ENCODE measurements around the gene NEDD9.
A peak's percentile ranks its signal among the peaks of the same experiment; 100 is the strongest.

Gene NEDD9

DNA sequence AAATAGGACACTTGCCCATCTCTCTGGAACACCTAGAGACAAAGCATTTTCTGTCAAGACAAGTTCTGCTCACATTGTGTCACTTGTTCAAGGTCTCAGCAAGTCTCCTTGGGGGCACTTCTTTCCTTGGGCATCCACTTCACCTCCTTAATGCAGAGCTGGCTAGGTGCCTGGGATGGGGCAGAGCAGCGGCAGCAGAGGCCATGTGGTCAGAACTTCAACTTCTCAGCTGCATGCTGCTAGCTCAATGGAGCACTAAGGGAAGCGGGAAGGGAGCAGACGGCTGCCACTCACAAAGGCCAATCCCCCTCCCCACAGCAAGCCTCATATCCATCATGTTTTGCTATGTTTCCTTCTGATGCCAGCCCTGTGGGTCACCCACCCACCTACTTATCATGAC is 31.5 kb downstream of the NEDD9 start:
- DNase-seq (ENCODE audit: low spot score): no peak

DNA sequence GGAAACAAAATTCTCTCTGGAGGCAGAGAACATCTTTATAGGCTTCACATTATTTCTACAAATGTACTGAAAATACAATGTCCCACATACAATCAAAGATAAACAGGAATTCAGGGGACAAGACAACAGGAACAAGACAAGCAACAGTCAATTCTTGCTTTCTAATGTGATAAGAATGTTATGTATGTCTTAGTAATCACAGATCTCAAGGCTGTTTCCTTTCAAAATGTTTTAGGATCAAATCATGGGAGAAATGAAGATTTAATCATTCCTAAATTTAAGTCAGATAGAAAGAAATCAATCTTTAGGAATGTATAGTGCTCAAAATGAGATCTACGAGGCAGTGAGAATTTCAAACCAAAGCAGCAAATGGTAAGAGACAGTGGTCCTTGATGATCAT is 32.1 kb downstream of the NEDD9 start:
- DNase-seq (ENCODE audit: low spot score): peak; percentile 40

DNA sequence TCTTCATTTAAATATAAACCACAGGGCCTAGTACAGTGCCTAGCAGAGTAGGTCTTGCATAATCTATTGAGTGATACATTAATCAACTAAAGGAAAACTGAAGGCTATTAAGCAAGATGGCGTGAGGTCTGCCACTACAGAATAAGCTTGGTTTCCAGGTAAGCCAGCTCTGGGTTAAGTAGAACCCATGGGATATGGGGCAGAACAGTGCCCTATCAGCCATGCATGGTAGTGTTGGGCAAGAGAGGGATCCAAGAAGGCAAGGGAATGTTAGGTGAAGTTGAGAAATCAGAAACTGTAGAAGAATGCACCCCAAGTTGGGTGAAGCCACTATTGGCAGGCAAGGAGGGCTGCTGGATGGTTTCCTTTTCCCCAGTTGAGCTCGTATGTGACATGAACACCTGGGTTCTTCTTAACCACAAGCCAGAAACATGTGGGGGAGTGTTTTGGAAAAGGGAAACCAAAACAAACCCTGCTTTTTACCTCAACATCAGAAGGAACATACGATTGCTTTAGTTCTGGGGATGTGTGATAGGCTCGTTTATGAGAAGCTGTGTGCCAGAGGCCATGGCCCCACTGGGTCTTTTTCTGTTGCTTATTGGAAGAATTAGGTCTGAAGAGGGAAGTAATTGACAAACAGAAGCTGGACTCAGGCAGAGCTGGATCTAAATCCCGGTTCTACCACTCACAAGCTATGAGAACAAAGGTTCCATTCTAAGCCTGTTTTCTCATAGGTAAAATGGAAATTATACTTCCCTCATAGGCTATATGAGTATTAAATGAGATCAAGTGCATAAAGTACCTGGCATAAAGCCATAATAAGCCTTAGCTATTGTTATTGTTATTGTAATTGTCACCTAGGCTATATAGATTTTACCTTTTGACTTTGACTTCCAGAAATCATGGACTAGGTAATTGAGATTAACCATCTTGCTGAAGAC is 33.5 kb downstream of the NEDD9 start:
- no peak for DNase-seq (ENCODE audit: low spot score)

DNA sequence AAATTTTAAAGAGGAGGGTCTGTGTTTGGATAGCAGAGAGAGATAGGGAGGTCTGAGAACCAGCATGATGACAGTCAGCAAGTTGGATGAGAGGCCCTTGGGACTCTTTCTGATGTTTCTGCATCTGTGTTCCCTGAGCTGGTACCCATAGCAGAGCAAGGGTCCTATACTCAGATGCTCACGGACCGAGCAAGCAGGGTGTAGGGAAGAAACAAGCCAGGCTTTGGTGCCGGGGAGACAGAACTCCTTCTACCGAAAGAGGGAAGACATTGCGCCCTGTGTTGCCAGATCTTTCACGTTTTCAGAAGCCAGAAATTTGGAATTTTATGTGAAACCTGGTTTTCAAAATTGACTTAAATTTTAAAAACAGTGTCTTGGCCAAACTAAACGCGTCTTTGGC is 34.6 kb downstream of the NEDD9 start:
- DNase-seq (ENCODE audit: low spot score): no peak

DNA sequence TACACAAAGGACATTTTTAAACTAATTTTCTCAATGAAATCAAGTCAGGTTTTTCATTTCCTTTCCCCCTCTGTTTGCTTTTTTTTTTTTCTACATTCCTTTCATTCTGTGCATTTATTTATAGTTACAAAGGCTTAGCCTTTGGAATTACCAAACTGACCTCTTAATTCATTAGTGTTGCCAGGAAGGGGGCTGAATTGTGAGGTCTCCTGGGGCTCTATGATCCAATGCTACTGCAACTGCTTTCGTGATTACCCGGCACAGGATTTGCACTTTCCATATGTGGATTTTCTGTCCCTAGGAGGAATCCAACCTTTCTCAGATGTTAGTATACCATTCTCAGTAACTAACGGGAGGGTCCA is 35.3 kb downstream of the NEDD9 start:
- DNase-seq (ENCODE audit: low spot score): peak; percentile 32

DNA sequence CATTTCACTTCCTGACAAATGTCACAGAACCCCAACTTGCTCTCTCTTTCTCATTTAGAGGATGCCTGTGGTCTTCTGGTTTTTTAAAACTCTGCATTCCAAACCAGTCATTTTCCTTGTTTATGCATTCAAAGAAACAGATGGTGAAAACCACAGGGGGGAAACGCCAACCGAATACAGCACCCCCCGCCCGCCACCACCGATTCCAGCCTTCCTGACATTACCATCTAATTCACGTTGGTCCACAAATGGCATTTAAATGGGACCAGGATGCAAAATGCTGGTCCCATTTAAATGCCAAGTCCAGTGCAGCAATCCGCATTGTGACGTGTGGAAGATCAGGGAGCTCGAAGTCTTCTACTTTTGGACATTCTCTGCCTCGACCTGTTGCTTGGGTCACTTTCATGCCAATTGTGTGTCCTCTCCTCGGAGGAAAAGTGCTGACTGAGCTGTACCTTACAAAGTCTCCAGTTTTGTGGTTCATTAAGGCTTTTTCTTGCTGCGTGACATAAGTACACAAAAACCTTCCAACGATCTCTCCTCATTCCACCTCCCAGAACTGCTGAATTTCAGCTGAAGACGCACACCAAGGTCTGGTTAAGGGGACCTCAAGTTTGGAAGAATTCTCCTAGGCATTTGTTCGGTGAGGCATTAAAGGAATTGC is 35.8 kb downstream of the NEDD9 start:
- DNase-seq (ENCODE audit: low spot score): peak; percentile 38

DNA sequence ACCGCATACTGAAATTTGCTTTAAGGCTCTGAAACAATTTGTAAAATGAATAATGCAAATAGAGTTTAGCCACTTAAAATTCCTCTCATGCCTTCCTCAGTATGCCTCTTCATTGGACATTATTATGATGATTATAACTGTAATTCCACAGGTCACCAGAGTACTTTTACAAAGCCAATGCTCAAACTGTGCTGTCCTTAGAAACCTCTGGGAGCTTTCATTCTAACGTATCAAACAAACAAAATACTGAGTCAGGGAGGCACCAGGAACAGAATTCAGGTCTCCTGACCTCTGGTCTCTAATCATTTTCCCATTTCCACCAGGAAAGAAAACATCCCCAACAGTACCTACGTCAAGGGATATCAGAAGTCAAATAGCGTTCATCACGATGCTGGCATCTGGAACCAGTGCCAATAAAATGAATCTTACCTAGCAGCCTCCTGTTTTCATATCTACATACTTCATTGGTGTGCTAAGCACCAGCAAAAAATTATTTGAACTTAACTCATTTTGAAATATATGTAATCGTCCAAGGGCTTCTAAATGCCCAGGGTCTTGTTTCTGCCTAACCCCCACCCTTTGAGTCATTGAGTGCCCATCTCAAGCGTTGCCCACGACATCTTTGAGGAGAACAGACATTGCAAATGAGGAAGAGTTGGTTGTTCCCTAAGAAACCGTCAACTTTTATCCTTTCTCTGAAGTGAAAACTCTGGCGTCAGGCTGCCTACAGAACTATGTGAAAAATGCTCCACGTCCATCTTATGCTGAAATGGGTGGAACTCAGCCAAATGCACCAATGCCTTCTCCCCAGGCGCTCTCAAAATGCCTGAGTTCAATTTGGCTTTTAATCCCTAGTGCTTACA is 37.9 kb downstream of the NEDD9 start:
- DNase-seq (ENCODE audit: low spot score): peak; percentile 82

DNA sequence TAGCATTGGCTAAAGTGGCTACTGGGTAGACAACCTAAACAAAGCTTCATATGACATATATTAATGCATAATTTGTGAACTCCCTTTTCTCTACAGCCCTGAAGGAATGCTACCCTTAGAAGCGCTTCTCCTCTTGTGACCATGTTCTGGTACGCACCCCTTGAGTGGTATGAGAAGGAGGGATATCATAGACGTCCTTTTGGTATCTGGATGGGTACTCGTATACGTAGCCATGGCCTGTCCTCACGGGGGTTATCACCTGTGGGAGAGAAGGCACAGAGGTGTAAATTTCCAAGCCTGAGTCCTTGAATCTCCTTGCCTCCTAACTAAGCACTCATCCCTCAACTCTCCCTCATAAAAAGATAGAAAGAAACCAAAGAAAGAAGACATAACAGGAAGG is 39.0 kb downstream of the NEDD9 start:
- DNase-seq (ENCODE audit: low spot score): no peak

DNA sequence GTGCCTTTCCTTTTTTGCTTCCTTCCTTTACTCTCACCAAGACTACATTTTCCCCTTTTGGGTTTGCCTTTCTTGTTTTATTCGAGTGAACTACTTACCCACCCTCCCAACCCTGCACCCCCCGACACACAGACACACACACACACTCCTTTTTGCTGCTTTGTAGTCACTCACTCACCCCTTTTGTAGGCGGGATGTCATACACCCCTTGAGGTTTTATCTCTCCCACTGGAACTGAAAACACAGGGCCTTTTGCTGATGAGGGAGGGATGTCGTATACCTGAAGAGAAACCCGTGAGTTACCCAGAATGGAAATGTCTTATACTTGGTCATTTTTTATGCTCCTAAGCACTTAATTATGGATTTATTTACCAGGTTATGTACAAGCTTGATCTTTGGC is 40.3 kb downstream of the NEDD9 start:
- no peak for DNase-seq (ENCODE audit: low spot score)

DNA sequence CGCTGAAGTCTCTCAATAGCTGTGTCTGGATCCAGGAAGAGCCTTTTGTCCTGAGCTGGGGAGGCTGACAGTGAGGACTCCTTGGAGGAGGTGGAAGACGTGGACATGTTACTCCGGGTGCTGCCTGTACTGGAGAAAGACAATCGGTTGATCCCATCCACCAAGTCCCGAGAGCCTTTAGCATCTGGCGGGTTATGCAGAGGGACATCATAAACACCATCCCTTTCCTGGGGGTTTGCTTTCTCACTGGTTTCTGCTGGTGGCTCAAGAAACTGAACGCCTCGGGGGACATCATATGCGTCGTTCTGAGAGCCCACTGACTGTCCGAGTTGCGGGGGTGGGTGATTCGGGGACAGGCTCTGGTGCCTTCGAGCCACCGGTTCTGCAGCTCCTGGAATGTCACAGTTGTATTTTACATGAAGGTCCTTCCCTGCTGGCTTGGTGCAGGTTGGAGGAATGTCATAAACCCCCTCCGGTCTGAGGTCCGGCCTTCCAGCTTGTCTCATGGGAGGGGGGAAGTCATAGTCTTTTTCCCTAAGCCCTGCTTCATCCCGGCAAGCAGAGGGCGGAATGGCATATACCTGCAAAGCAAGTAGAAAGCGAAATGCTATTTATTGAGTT is 41.7 kb downstream of the NEDD9 start:
- no peak for DNase-seq (ENCODE audit: low spot score)

DNA sequence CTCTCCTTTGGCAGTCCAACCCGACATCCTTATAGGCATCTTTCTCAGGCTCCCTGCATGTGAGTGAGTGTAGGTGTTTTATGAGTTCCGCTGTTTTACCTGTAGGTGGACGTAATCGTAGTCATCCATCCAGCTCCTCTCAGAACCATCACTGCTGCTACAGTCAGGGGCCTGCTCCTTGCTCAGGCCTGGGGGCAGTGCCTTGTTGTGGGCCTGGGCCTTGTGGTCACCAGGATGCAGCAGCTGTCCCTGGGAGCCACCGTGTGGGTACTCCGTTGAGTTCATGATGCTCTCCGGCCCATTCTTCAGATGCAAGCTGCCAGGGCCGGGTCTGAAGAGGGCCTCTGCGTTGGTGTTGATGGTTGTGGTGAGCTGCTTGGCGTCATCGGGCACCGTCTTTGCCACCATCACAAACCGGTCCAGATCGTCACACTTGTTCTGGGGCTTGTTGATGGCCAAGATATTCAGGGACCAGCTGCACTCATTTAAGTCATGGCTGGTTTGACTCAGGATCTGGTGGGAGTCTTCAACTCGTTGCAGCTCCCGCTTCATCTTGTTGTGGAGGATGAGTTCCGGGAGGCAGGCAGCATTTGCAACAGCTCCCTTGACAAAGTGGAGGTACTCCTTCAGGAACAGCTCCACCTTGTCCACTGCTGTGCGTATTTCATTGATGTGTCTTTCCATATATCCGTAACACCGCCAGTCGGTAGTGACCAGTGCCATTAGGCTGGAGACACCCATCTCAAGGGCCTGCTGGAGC is 42.4 kb downstream of the NEDD9 start:
- DNase-seq (ENCODE audit: low spot score): no peak

DNA sequence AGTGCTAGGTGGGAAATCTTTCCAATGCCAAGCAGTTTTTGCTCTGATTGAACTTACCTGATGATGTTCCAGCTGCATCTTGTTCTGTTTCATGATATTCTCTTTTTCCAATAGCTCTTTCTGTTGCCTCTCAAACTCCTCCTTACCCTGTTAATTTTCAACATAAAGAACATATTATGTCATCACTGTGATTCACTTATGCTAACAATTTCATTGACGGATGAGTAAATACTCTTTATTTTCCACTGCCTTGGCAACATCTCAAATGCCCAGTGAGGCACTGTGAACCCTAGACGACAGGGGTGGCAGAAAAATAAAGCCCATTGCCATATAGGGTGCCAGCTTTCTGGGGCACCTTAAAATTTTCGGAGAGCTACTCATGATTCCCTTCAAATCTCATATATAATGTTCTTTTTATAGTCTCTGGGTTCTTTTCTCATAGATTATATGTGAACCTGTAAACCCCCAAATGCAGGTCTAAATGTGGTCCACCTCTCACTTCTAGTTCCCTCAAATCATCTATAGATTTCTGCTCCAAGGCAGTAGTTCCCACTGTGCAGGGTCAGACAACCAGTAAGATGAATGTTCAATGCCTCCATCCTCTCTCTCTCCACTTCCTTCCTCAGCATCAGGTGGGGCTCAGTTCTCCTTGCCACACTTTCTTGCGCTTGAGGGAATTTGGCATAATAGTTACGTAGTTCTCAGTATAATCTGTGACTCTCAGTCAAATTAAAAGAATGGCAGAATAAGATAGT is 44.1 kb downstream of the NEDD9 start:
- peak; percentile 91 for DNase-seq (ENCODE audit: low spot score)

DNA sequence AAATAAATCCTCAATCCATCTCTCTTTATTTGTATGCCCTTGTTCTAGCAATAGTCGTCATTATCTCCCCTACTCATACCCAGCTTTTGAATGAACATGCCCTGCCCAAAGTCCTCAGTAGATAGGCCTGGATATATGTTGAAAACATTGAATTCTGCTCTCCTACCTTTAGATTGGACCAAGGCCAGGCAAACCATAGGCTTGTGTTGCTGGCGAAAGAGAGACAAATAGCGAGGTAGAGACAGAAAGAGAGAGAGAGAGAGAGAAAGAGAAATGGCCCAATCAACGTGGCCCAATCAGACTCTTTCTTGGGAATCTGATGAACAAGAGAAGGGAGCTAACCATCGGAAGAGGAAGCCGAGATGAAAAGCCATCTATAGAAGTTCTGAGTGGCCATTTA is 45.2 kb downstream of the NEDD9 start:
- DNase-seq (ENCODE audit: low spot score): no peak

DNA sequence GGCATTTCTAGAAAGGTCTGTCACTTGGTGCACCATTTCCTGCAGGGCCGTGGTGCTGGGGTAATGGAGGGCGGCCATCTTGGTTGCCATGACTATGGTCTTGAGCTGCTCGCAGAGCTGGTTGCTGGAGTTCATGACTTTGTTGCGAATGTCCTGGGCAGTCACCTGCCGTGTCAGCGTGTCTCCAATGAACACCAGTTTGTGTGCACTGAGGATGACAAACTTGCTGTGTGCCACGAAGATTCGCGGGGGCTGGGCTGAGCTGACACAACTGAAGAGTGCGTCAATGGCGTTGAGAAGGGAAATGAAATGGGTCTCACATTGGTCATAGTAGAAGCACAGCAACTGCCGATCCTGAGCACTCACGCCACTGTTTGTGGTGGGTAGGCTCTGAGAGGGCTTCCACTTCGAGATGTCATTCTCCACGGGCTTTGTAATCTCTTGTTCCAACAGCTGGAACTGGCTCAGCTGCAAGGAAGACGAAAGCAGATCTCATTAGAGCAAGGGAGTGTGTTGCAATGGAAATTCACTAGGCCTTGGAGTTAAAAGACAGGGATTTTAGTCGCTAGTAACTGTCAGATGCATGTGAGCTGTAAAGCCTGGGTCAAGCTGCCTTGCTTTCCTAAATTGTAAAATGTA is 47.1 kb downstream of the NEDD9 start:
- no peak for DNase-seq (ENCODE audit: low spot score)

DNA sequence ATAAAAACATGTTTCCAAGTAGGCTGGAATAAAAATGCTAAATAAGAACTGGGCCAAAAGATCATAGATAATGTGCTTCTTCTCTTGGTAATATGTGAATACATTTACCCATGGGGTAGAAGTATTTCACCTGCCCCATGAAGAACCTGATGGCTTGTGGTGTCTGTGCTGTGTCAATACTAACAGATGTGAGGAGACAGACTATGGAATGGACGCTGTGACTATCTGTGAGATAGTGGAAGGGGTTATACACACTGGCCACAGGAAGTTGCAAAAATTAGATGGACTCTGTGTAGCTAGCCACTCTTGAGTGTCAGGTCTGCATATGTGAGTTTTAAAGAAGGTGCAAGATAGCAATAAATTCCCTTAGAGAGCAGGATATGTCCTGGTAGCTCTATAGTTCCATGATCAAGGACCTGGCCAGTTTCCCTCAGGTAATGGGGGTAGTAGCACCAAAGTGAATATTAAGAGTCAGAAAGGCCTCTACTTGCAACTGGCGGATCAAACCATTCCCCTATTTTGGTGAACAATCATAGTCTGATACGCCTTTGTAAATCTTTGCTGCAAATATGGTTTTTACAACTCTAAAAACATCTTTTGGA is 48.6 kb downstream of the NEDD9 start:
- no peak for DNase-seq (ENCODE audit: low spot score)

DNA sequence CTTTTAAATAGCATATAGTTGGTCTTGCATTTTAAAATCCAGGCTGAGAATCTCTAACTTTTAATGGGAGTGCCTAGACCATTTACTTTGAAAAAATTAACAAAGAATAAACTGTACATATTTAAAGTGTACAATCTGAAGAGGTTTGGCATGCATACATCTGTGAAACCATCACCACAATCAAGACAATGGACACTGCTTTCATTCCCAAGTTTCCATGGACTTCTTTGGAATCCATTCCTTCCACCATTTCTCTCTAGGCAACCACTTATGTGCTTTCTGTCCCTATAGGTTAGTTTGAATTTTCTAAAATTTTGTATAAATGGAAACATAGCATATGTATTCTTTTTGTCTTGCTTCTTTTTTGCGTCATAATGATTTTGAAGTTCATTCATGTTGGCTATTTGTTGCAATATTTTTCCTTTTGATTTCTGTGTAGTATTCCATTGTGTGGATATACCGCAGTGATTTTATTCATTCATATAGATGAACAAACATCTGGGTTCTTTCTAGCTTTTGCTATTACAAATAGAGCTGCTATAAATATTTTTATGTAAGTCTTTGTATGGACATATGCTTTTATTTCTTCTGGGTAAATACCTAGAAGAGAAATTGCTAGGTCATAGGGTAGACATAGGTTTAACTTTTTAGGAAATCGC is 50.9 kb downstream of the NEDD9 start:
- no peak for DNase-seq (ENCODE audit: low spot score)

DNA sequence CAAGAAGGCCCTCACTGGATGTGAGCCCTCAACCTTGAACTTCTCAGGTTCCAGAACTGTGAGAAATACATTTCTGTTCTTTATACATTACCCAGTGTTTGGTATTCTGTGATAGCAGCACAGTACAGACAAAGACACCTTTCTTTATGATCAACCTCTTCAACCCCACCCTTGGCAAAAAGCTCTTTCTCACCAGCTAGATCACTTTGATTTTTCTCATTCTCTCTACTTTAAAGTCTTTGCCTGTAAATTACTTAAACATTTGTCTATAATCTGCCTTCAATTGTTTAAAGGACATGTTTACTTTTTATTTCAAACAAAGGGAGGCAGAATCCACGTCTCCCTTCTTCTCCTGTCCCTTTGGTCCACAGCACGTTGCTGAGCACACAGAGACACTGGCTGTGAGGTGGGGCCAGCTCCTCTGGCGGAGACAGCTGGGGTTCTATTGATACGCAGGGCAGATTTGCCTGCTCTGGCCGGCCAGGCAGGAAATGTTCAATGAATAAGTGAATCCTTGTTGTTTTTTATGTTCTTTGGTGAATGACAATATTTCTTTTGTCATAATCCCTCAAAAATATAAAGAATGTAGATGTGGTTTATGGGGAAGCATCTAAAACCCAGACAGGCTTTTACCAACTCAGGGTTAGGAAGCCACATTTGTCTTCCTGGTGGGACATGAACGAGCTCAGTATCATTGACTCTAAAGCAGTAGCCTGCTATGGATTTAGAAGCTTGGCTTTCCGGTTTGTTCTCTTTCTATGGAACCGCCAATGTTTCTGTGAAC is 52.9 kb downstream of the NEDD9 start:
- DNase-seq (ENCODE audit: low spot score): no peak

DNA sequence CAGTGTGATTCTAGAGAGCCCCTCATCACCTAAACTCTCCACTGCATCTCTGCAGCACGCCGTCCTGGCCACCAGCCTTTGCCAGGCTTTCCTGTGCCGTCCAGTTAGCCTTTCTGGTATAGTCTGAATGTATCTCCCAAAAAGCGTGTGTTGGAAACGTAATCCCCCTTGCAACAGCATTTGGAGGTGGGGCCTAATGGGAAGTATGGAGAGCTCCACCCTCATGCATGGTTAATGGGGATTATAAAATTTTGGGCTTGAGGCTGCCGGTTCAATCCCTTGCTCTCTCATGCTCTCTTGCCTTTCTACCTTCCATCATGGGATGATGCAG is 53.4 kb downstream of the NEDD9 start:
- no peak for DNase-seq (ENCODE audit: low spot score)

DNA sequence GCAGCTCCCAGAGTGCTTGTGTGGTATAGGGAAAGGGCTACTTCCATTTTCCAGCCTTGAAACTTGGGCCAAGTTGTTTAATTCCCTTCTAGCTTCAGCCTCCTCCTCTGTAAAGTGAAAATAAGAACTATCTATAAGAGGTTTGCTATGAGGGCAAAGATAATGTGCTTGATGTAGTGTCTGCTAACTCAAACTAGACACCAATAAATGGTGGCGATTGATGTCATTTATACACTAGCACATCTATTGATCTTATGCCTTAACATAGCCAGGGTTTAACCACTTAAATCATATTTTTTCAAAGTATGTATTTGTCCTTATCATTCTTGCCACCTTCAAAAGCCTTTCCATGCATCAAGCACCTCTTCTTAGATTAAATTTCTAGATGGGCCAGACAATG is 55.2 kb downstream of the NEDD9 start:
- DNase-seq (ENCODE audit: low spot score): no peak
